GM19467 (cell line): ENCODE data around the gene SZT2.

Source experiments
- ATAC-seq: cut with Tn5 transposase; IDR thresholded peaks from one replicate; pipeline ENCODE4 v1.9.1; 2021; ENCODE audit warnings: mild to moderate bottlenecking, moderate library complexity; ENCODE audit not compliant: unreplicated experiment

The SZT2 gene

GRCh38 chr1:43439781-43440180 lies 50.1 kb downstream of the SZT2 start:
- ATAC-seq, result no peak

- ATAC-seq, result no peak
Measured at GRCh38 chr1:43440358-43440757, 50.7 kb downstream of the SZT2 start.

- no peak for ATAC-seq
Measured at GRCh38 chr1:43441166-43441893, 51.6 kb downstream of the SZT2 start.

- ATAC-seq, result no peak
Measured at GRCh38 chr1:43441894-43442637, 52.4 kb downstream of the SZT2 start.

GRCh38 chr1:43442756-43443155 lies 53.1 kb downstream of the SZT2 start:
- ATAC-seq, result no peak

GRCh38 chr1:43443197-43443946 lies 53.7 kb downstream of the SZT2 start:
- ATAC-seq, result no peak

GRCh38 chr1:43444151-43444828 lies 54.6 kb downstream of the SZT2 start:
- no peak for ATAC-seq

- no peak for ATAC-seq
Measured at GRCh38 chr1:43444836-43445235, 55.1 kb downstream of the SZT2 start.

- no peak for ATAC-seq
Measured at GRCh38 chr1:43445606-43446387, 56.1 kb downstream of the SZT2 start.

- no peak for ATAC-seq
Measured at GRCh38 chr1:43446388-43446740, 56.7 kb downstream of the SZT2 start.

GRCh38 chr1:43446881-43447835 lies 57.5 kb downstream of the SZT2 start:
- ATAC-seq, result no peak

GRCh38 chr1:43447891-43448708 lies 58.4 kb downstream of the SZT2 start:
- ATAC-seq, result no peak

GRCh38 chr1:43448955-43449707 lies 59.4 kb downstream of the SZT2 start:
- ATAC-seq, result no peak

- ATAC-seq, result no peak
Measured at GRCh38 chr1:43449708-43450069, 60.0 kb downstream of the SZT2 start.

GRCh38 chr1:43450251-43450941 lies 60.7 kb downstream of the SZT2 start:
- ATAC-seq, result no peak

GRCh38 chr1:43451157-43451591 lies 61.5 kb downstream of the SZT2 start:
- no peak for ATAC-seq
